RWPE1 (cell line): Measurements from ENCODE around the gene KCNK3.

Experiments
- CTCF ChIA-PET: fragments of 350-600 bp; sonication (Branson Sonifier 250); formaldehyde crosslinking; extraction: SDS; loops from one replicate; lab custom pipeline; 2021; lab: Yijun Ruan, JAX
- POLR2A ChIA-PET: fragments of 400-600 bp; formaldehyde crosslinking; extraction: SDS; loops from one replicate; lab custom pipeline; 2020; ENCODE audit warnings: antibody characterized with exemption; ENCODE audit not compliant: low non-redundant PET; lab: Yijun Ruan, JAX
- DNase-seq: peaks from one replicate; pipeline ENCODE4 v3.0.0; 2012; ENCODE audit warnings: low spot score
- H3K27ac ChIP-seq: fragments of 450-650 bp; 2 replicates; pipeline ENCODE4 v1.5.1; 2017
- TF ChIP-seq, protein P1 (sequence below): fragments of 450-650 bp; conservative IDR thresholded peaks from 2 replicates; pipeline ENCODE4 v1.5.1; 2017; ENCODE audit warnings: low read depth, mild to moderate bottlenecking

The KCNK3 gene

GRCh38 chr2:26729311-26729710, 36.8 kb downstream of the KCNK3 start:
- TF ChIP-seq, protein P1, sequence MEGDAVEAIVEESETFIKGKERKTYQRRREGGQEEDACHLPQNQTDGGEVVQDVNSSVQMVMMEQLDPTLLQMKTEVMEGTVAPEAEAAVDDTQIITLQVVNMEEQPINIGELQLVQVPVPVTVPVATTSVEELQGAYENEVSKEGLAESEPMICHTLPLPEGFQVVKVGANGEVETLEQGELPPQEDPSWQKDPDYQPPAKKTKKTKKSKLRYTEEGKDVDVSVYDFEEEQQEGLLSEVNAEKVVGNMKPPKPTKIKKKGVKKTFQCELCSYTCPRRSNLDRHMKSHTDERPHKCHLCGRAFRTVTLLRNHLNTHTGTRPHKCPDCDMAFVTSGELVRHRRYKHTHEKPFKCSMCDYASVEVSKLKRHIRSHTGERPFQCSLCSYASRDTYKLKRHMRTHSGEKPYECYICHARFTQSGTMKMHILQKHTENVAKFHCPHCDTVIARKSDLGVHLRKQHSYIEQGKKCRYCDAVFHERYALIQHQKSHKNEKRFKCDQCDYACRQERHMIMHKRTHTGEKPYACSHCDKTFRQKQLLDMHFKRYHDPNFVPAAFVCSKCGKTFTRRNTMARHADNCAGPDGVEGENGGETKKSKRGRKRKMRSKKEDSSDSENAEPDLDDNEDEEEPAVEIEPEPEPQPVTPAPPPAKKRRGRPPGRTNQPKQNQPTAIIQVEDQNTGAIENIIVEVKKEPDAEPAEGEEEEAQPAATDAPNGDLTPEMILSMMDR: no peak
- POLR2A ChIA-PET: no interaction called here
- no peak overlapping the region for H3K27ac ChIP-seq
- CTCF ChIA-PET: no interaction called here
- no peak for DNase-seq

- TF ChIP-seq, protein P1: no peak
- ChIA-PET POLR2A (interaction anchor here (0.6 kb wide), 1 partner anchor 22 kb away, joined by 3 read pairs; no protein-coding TSS in a partner anchor), CTCF (interaction anchor here (0.5 to 1.1 kb wide), 3 partner anchors 14 to 129 kb away, joined by 3 to 5 read pairs (median 3); no protein-coding TSS in a partner anchor)
- DNase-seq: no peak
- H3K27ac ChIP-seq: no peak overlapping the region
These were observed 38.2 kb downstream of the KCNK3 start for GRCh38 chr2:26730549-26731344.

GRCh38 chr2:26731714-26732113, 39.2 kb downstream of the KCNK3 start:
- H3K27ac ChIP-seq: no peak overlapping the region
- ChIA-PET CTCF (interaction anchor here (0.7 to 1.0 kb wide), 2 partner anchors 14 to 486 kb away, joined by 4 read pairs; no protein-coding TSS in a partner anchor), POLR2A (no interaction called here)
- TF ChIP-seq, protein P1: no peak
- no peak for DNase-seq

DNA sequence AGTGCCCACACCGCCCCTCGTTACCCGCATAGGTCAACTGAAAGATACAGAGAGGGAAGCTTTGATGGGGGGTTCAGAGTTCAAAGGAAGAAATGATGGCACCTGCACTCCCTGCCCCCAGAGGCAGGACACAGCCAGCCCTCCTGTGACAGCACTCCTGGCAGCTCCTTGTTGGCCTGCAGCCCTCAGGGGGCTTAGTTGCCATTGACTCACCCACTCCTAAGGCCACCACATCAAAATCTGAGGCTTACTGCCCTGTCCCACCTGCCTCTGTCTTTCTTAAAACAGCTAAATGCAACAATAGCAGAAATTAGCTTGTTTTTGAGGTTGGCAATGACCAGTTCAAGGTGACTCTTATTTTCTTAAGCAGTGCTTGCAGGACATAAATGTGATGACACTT, 39.9 kb downstream of the KCNK3 start:
- TF ChIP-seq, protein P1: no peak
- no peak for DNase-seq
- POLR2A ChIA-PET: no interaction called here
- no peak overlapping the region for H3K27ac ChIP-seq
- CTCF ChIA-PET: interaction anchor here (0.7 to 1.0 kb wide), 3 partner anchors 9 to 487 kb away, joined by 4 read pairs; no protein-coding TSS in a partner anchor

GRCh38 chr2:26733413-26733812, 40.9 kb downstream of the KCNK3 start:
- TF ChIP-seq, protein P1: no peak
- no peak overlapping the region for H3K27ac ChIP-seq
- POLR2A ChIA-PET: no interaction called here
- CTCF ChIA-PET: interaction anchor here (0.7 kb wide), 1 partner anchor 8 kb away, joined by 4 read pairs; no protein-coding TSS in a partner anchor
- DNase-seq: no peak

- POLR2A ChIA-PET: interaction anchor here (0.6 kb wide), 1 partner anchor 199 kb away, joined by 3 read pairs; no protein-coding TSS in a partner anchor
- TF ChIP-seq, protein P1: no peak
- no peak for DNase-seq
- H3K27ac ChIP-seq: no peak overlapping the region
- CTCF ChIA-PET: interaction anchor here (0.6 kb wide), 2 partner anchors 116 to 149 kb away, joined by 3 read pairs; no protein-coding TSS in a partner anchor
These were observed 42.6 kb downstream of the KCNK3 start for GRCh38 chr2:26735097-26735496.
